ENCODE data around the gene PIERCE2.
A peak's percentile ranks its signal among the peaks of the same experiment; 100 is the strongest.
"Not testable (repeated sequence)": the region's sequence is repeated elsewhere in the genome, so short reads cannot be mapped to it uniquely, and the experiment has no call there.

PIERCE2 gene

GRCh38 chr15:55434989-55435825 is 26.9 kb downstream of the PIERCE2 start:
- DNase-seq, result peak; percentile 60

- DNase-seq, result not testable (repeated sequence)
Observed at GRCh38 chr15:55443141-55443540, 34.8 kb downstream of the PIERCE2 start.

GRCh38 chr15:55445936-55446335 is 37.6 kb downstream of the PIERCE2 start:
- not testable (repeated sequence) for DNase-seq

GRCh38 chr15:55446379-55447029 is 38.2 kb downstream of the PIERCE2 start:
- DNase-seq, result not testable (repeated sequence)

GRCh38 chr15:55447030-55447394 is 38.7 kb downstream of the PIERCE2 start:
- not testable (repeated sequence) for DNase-seq

GRCh38 chr15:55457401-55458022 is 49.2 kb downstream of the PIERCE2 start:
- DNase-seq, result no peak

- no peak for DNase-seq
Observed at GRCh38 chr15:55461447-55461846, 53.2 kb downstream of the PIERCE2 start.

- no peak for DNase-seq
Observed at GRCh38 chr15:55468321-55468720, 60.0 kb downstream of the PIERCE2 start.
